ENCODE measurements around the gene LINGO1.

GRCh38 chr15:77619883-77620282, 12.8 kb downstream of the LINGO1 start:
- TF ChIP-seq MEF2A (IDR thresholded peaks at IDR 0.05; ENCODE audit: control insufficient read depth, low read depth, low read length) (no peak), REST (IDR thresholded peaks at IDR 0.05; ENCODE audit: borderline replicate concordance) (no peak), REST (CRISPR knock-in tag; IDR thresholded peaks at IDR 0.05; ENCODE audit: low read depth) (no peak), CTCF (IDR thresholded peaks at IDR 0.05 in 2 of 3, conservative IDR thresholded peaks at IDR 0.05 in 1 of 3; ENCODE audit: insufficient read depth in 2 of 3, low read depth in 1 of 3, low read length in 3 of 3) (no peak)
